Measurements from ENCODE around the gene RPLP2. TPM values are rescaled to one million over a fixed set of nuclear protein-coding genes. Genes with fewer than 3 reads are reported as not detected.
A peak's percentile ranks its signal among the peaks of the same experiment; 100 is the strongest.

RPLP2 gene
- total RNA-seq, 1 experiment from 2014 or later: 1,325 TPM

- BruUV-seq (replicated peaks): no TSS peak
- DNase-seq (ENCODE audit: low spot score): no peak
- peaks cover 10% of the 10 kb centered on the region for H3K4me1 ChIP-seq (ENCODE audit: insufficient read depth, low read length, poor library complexity, severe bottlenecking)
- H3K9me3 ChIP-seq (ENCODE audit: low read depth, low read length, poor library complexity, severe bottlenecking): no peaks in the 10 kb centered on the region
- POLR2A ChIA-PET (ENCODE audit: low non-redundant PET): no interaction called here
- no peaks in the 10 kb centered on the region for H3K27me3 ChIP-seq (replicated peaks; ENCODE audit: insufficient read depth, low read depth, low read length, poor library complexity)
- no peak for TF ChIP-seq EZH2 (IDR thresholded peaks at IDR 0.05; ENCODE audit: borderline replicate concordance, low read depth, low read length, poor library complexity, severe bottlenecking)
- TF ChIP-seq CTCF (conservative IDR thresholded peaks at IDR 0.05; ENCODE audit: low read depth, low read length): no peak
- H3K4me3 ChIP-seq (ENCODE audit: low read depth, low read length, poor library complexity, severe bottlenecking): no peak overlapping the region
- H3K36me3 ChIP-seq (ENCODE audit: insufficient read depth, low read length, poor library complexity, severe bottlenecking): peaks cover 5% of the 10 kb centered on the region
- CTCF ChIA-PET: no interaction called here
- no peak overlapping the region for H3K27ac ChIP-seq (ENCODE audit: low read depth, low read length, poor library complexity, severe bottlenecking)
- intact Hi-C loops (cut with micrococcal nuclease; ENCODE audit: unreplicated experiment): no loop called here
These were observed 15.6 kb upstream of the RPLP2 start for GRCh38 chr11:794013-794765.

GRCh38 chr11:794766-795633, 14.8 kb upstream of the RPLP2 start:
- peak overlapping the region; percentile 75 for H3K4me3 ChIP-seq (ENCODE audit: low read depth, low read length, poor library complexity, severe bottlenecking)
- TF ChIP-seq CTCF (conservative IDR thresholded peaks at IDR 0.05; ENCODE audit: low read depth, low read length) (no peak), EZH2 (IDR thresholded peaks at IDR 0.05; ENCODE audit: borderline replicate concordance, low read depth, low read length, poor library complexity, severe bottlenecking) (no peak)
- CTCF ChIA-PET: no interaction called here
- no peak for DNase-seq (ENCODE audit: low spot score)
- H3K9me3 ChIP-seq (ENCODE audit: low read depth, low read length, poor library complexity, severe bottlenecking): no peaks in the 10 kb centered on the region
- no peaks in the 10 kb centered on the region for H3K27me3 ChIP-seq (replicated peaks; ENCODE audit: insufficient read depth, low read depth, low read length, poor library complexity)
- POLR2A ChIA-PET (ENCODE audit: low non-redundant PET): no interaction called here
- no TSS peak for BruUV-seq (replicated peaks)
- peaks cover 9% of the 10 kb centered on the region for H3K36me3 ChIP-seq (ENCODE audit: insufficient read depth, low read length, poor library complexity, severe bottlenecking)
- H3K4me1 ChIP-seq (ENCODE audit: insufficient read depth, low read length, poor library complexity, severe bottlenecking): peaks cover 7% of the 10 kb centered on the region
- peak overlapping the region; percentile 61 for H3K27ac ChIP-seq (ENCODE audit: low read depth, low read length, poor library complexity, severe bottlenecking)
- intact Hi-C loops (cut with micrococcal nuclease; ENCODE audit: unreplicated experiment): no loop called here

- ChIA-PET CTCF (interaction anchor here (0.6 kb wide), 1 partner anchor 15 kb away, joined by 3 read pairs; no protein-coding TSS in a partner anchor), POLR2A (ENCODE audit: low non-redundant PET) (no interaction called here)
- Histone ChIP-seq H3K27ac (ENCODE audit: low read depth, low read length, poor library complexity, severe bottlenecking) (peak overlapping the region; percentile 89), H3K4me3 (ENCODE audit: low read depth, low read length, poor library complexity, severe bottlenecking) (peak overlapping the region; percentile 75), H3K9me3 (ENCODE audit: low read depth, low read length, poor library complexity, severe bottlenecking) (no peaks in the 10 kb centered on the region), H3K4me1 (ENCODE audit: insufficient read depth, low read length, poor library complexity, severe bottlenecking) (peaks cover 7% of the 10 kb centered on the region), H3K27me3 (replicated peaks; ENCODE audit: insufficient read depth, low read depth, low read length, poor library complexity) (no peaks in the 10 kb centered on the region), H3K36me3 (ENCODE audit: insufficient read depth, low read length, poor library complexity, severe bottlenecking) (peaks cover 12% of the 10 kb centered on the region)
- BruUV-seq (replicated peaks): no TSS peak
- TF ChIP-seq EZH2 (IDR thresholded peaks at IDR 0.05; ENCODE audit: borderline replicate concordance, low read depth, low read length, poor library complexity, severe bottlenecking) (no peak), CTCF (conservative IDR thresholded peaks at IDR 0.05; ENCODE audit: low read depth, low read length) (no peak)
- DNase-seq (ENCODE audit: low spot score): peak; percentile 83
- intact Hi-C loops (cut with micrococcal nuclease; ENCODE audit: unreplicated experiment): no loop called here
These were observed 13.9 kb upstream of the RPLP2 start for GRCh38 chr11:795634-796564.
